Neural progenitor cell (in vitro differentiated cells): ENCODE results near the gene SETD2.

ENCODE experiments used
- EZH2 ChIP-seq: fragments of 200-600 bp; sonication (generic); IDR thresholded peaks from 2 replicates; pipeline ENCODE4 v1.6.1; 2017; ENCODE audit warnings: antibody characterized with exemption, mild to moderate bottlenecking, moderate library complexity
- TF ChIP-seq, protein P1 (sequence below): fragments of 200-600 bp; sonication (generic); IDR thresholded peaks from 2 replicates; pipeline ENCODE4 v1.5.1; 2017; ENCODE audit warnings: antibody characterized with exemption, mild to moderate bottlenecking

DNA sequence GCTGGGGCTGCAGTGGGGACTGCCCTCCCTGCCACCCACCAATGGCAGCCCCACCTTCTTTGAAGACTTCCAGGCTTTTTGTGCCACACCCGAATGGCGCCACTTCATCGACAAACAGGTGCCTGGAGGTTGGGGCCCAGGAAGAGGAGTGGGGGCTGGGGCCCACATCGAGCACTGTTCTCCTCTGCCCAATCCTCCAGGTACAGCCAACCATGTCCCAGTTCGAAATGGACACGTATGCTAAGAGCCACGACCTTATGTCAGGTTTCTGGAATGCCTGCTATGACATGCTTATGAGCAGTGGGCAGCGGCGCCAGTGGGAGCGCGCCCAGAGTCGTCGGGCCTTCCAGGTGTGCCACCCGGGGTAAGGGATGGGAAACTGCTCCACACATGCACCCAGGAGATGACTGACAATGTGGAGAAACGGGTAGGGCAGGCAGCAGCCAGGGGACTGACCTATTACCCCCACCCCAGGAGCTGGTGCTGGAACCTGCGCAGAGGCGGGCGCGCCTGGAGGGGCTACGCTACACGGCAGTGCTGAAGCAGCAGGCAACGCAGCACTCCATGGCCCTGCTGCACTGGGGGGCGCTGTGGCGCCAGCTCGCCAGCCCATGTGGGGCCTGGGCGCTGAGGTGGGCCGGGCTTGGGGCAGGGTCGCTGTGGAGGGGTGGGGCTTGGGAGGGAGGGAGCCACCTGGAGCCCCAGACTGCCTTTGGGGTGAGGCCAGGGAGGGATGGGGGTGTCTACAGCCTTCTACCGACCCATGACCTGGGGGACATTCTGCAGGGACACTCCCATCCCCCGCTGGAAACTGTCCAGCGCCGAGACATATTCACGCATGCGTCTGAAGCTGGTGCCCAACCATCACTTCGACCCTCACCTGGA is 161.5 kb downstream of the SETD2 start:
- no peak for TF ChIP-seq EZH2
- TF ChIP-seq, protein P1, sequence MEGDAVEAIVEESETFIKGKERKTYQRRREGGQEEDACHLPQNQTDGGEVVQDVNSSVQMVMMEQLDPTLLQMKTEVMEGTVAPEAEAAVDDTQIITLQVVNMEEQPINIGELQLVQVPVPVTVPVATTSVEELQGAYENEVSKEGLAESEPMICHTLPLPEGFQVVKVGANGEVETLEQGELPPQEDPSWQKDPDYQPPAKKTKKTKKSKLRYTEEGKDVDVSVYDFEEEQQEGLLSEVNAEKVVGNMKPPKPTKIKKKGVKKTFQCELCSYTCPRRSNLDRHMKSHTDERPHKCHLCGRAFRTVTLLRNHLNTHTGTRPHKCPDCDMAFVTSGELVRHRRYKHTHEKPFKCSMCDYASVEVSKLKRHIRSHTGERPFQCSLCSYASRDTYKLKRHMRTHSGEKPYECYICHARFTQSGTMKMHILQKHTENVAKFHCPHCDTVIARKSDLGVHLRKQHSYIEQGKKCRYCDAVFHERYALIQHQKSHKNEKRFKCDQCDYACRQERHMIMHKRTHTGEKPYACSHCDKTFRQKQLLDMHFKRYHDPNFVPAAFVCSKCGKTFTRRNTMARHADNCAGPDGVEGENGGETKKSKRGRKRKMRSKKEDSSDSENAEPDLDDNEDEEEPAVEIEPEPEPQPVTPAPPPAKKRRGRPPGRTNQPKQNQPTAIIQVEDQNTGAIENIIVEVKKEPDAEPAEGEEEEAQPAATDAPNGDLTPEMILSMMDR = peak; percentile 56
